Mesothelial cell of epicardium (in vitro differentiated cells): Measurements from ENCODE around the gene ZNF430. TPM values are rescaled to one million over a fixed set of nuclear protein-coding genes. Genes with fewer than 3 reads are reported as not detected.
A peak's percentile ranks its signal among the peaks of the same experiment; 100 is the strongest.

Source experiments
- DNase-seq, 2 experiments: peaks; one replicate each; pipeline ENCODE4 v3.0.0; 2021; ENCODE audit warnings: low spot score in 2 of 2; ENCODE audit not compliant: unreplicated experiment in 2 of 2
- H3K27ac Mint-ChIP-seq: 2 replicates; pipeline ENCODE4 v1.8.0; 2021; ENCODE audit warnings: mixed read lengths
- H3K27me3 Mint-ChIP-seq: 2 replicates; pipeline ENCODE4 v1.8.0; 2021; ENCODE audit warnings: low read depth, mixed read lengths
- H3K36me3 Mint-ChIP-seq: 2 replicates; pipeline ENCODE4 v1.8.0; 2021; ENCODE audit warnings: mixed read lengths
- H3K4me1 Mint-ChIP-seq: 2 replicates; pipeline ENCODE4 v1.8.0; 2021; ENCODE audit warnings: mixed read lengths
- H3K4me3 Mint-ChIP-seq: 2 replicates; pipeline ENCODE4 v1.8.0; 2021; ENCODE audit warnings: mild to moderate bottlenecking, moderate library complexity, mixed read lengths
- H3K9me3 Mint-ChIP-seq: 2 replicates; pipeline ENCODE4 v1.8.0; 2021; ENCODE audit warnings: mixed read lengths
- total RNA-seq: library from RNA; stranded (reverse); gene quantifications from 3 replicates; pipeline ENCODE4 v1.2.1, GENCODE V29; 2021
- TF ChIP-seq, protein P1 (sequence below): fragments of 200-600 bp; sonication (generic); IDR thresholded peaks from one replicate; pipeline ENCODE4 v1.5.0; 2021; ENCODE audit warnings: antibody characterized with exemption; ENCODE audit not compliant: unreplicated experiment

The ZNF430 gene
- total RNA-seq, 1 donor from 2014 or later: 18.8 TPM

DNA sequence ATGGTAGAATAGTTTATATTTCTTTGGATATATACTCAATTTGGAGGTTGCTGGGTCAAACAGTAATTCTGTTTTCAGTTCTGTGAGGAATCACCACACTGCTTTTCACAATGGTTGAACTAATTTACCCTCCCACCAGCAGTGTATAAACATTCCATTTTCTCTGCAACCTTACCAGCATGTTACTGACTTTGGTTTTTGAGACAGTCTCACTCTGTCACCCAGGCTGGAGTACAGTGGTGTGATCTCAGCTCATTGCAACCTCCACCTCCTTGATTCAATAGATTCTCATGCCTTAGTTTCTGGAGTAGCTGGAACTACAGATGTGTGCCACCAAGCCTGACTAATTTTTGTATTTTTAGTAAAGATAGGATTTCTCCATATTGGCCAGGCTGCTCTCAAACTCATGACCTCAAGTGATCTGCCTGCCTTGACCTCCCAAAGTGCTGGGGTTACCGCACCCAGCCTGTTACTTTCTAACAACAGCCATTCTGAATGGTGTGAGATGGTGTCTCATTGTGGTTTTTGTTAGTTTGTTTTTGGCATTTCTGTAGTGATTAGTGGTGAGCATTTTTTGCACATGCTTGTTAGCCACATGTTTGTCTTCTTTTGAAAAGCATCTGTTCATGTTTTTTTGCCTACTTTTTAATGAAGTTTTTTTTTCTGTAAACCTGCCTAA is 74.0 kb downstream of the ZNF430 start:
- Mint-ChIP-seq H3K27ac (peak overlapping the region; percentile 74), H3K4me3 (no peak overlapping the region), H3K4me1 (peaks cover 54% of the 10 kb centered on the region), H3K36me3 (peaks cover 28% of the 10 kb centered on the region), H3K9me3 (no peaks in the 10 kb centered on the region), H3K27me3 (no peaks in the 10 kb centered on the region)
- no peak for DNase-seq
- TF ChIP-seq, protein P1, sequence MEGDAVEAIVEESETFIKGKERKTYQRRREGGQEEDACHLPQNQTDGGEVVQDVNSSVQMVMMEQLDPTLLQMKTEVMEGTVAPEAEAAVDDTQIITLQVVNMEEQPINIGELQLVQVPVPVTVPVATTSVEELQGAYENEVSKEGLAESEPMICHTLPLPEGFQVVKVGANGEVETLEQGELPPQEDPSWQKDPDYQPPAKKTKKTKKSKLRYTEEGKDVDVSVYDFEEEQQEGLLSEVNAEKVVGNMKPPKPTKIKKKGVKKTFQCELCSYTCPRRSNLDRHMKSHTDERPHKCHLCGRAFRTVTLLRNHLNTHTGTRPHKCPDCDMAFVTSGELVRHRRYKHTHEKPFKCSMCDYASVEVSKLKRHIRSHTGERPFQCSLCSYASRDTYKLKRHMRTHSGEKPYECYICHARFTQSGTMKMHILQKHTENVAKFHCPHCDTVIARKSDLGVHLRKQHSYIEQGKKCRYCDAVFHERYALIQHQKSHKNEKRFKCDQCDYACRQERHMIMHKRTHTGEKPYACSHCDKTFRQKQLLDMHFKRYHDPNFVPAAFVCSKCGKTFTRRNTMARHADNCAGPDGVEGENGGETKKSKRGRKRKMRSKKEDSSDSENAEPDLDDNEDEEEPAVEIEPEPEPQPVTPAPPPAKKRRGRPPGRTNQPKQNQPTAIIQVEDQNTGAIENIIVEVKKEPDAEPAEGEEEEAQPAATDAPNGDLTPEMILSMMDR: no peak

DNA sequence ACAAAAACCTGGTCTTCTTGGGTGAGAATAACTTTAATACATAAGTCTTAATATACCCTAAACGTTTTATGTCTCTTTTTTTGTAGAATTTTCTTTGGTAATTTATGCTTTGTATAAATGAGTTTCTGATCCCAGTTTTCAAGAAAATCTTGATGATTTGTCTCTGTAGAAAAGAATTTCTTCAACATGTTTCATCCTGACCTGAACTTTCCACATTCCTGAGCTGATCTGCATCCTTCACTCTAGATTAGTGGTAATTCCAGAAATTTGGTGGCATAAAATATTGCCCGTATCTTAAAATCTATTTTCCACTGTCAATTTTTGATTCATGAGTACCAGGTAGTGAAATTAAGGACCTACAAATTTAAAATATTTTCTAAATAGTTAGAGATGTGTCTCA is 77.8 kb downstream of the ZNF430 start:
- peaks cover 52% of the 10 kb centered on the region for H3K4me1 Mint-ChIP-seq
- peaks cover 29% of the 10 kb centered on the region for H3K36me3 Mint-ChIP-seq
- H3K27me3 Mint-ChIP-seq: no peaks in the 10 kb centered on the region
- no peak overlapping the region for H3K4me3 Mint-ChIP-seq
- H3K9me3 Mint-ChIP-seq: no peaks in the 10 kb centered on the region
- DNase-seq: no peak
- TF ChIP-seq, protein P1: no peak
- H3K27ac Mint-ChIP-seq: peak overlapping the region; percentile 94

DNA sequence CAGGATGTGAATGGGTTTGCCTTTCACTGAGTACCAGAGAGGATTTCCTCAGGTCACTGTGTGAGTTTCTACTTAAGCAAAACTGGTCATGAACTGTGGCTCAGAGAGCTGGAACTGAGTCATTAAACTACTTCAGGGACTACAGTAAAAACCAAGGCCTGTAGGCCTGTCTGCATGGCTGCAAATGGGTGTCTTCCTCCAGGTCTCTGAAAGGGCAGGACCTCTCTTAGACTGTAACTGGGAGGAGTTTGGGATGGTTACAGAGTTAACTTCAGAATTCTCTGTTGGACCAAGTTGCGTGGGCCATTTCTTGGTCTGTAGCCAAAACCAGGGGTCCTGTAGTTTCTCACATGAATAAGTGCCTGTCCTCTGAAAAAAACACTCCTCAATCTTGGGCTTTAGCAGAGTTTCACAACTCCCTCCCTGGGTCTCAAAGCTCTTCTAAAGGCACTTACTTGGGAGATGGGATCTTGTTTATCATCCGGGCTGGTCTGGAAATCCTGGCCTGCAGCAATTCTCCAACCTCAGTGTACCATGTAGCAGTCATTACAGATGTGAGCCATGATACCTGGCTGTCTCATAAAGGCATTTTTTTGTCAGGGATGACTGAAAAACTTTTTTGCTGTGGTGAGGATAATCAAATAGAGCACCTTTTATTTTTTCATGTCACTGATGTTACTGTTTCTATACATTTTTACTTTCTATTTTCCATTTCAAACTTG is 81.2 kb downstream of the ZNF430 start:
- H3K36me3 Mint-ChIP-seq: peaks cover 22% of the 10 kb centered on the region
- H3K4me1 Mint-ChIP-seq: peaks cover 36% of the 10 kb centered on the region
- no peak overlapping the region for H3K4me3 Mint-ChIP-seq
- no peak for DNase-seq
- H3K9me3 Mint-ChIP-seq: no peaks in the 10 kb centered on the region
- peak overlapping the region; percentile 78 for H3K27ac Mint-ChIP-seq
- H3K27me3 Mint-ChIP-seq: no peaks in the 10 kb centered on the region
- TF ChIP-seq, protein P1: no peak

DNA sequence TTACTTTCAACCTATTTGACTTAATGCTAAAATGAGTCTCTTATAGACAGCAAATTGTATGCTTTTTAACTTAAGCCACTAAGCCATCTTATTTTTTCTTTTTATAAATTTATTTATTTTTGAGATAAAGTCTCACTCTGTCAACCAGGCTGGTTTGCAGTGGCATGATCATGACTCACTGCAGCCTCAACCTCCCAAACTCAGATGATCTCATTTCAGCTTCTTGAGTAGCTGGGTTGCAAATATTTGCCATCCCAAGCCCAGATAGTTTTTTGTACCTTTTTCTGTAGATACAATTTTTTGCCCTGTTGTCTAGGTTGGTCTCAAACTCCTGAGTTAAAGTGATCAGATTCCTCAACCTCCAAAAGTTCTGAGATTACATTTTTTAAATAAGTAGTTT is 88.7 kb downstream of the ZNF430 start:
- no peaks in the 10 kb centered on the region for H3K4me1 Mint-ChIP-seq
- H3K9me3 Mint-ChIP-seq: peaks cover 27% of the 10 kb centered on the region
- TF ChIP-seq, protein P1: no peak
- H3K4me3 Mint-ChIP-seq: no peak overlapping the region
- H3K36me3 Mint-ChIP-seq: peaks cover 57% of the 10 kb centered on the region
- DNase-seq: no peak
- no peaks in the 10 kb centered on the region for H3K27me3 Mint-ChIP-seq
- no peak overlapping the region for H3K27ac Mint-ChIP-seq

Other genes starting within 250 kb of the ZNF430 start
- 15.6 to 16.7 TPM (median 16.2 TPM) in 3 replicates for gene ZNF66, start 244.4 kb upstream of the ZNF430 start, total RNA-seq
- gene ZNF85, start 97.4 kb upstream of the ZNF430 start, total RNA-seq: 18.2 to 18.6 TPM (median 18.5 TPM) in 3 replicates
- gene ZNF714, start 61.5 kb downstream of the ZNF430 start, total RNA-seq: 32.4 to 33.5 TPM (median 33.1 TPM) in 3 replicates
- 39.4 to 41.5 TPM (median 39.9 TPM) in 3 replicates for gene ZNF431, start 121.4 kb downstream of the ZNF430 start, total RNA-seq